K562 (cell line): ENCODE results near the gene HHLA2. TPM values are rescaled to one million over a fixed set of nuclear protein-coding genes. Genes with fewer than 3 reads are reported as not detected.

Source experiments
- ATAC-seq: fragments of 200-7000 bp; cut with Tn5 transposase; 3 replicates; pipeline ENCODE4 v1.9.1; 2020; ENCODE audit warnings: moderate library complexity
- BruUV-seq: library from RNA; stranded (reverse); fragments of 400-500 nt; replicated peaks from 2 replicates; lab custom pipeline; 2021; lab: Mats Ljungman, UMichigan
- CTCF ChIA-PET: fragments of 300-600 bp; formaldehyde crosslinking; extraction: SDS; loops from one replicate; lab custom pipeline; 2021; ENCODE audit warnings: low intra/inter-chr PET ratio; lab: Yijun Ruan, JAX
- POLR2A ChIA-PET: fragments of 300-600, 350-650 bp; sonication (Branson Sonifier 250); formaldehyde crosslinking; extraction: SDS; loops from one replicate; lab custom pipeline; 2021; ENCODE audit warnings: antibody characterized with exemption, inconsistent platforms; lab: Yijun Ruan, JAX
- DNase-seq, 4 experiments: peaks; one replicate each; pipeline versions ENCODE4 v3.0.0 to v3.0.0-alpha.2; 2011 to 2018; ENCODE audit warnings: low spot score in 3 of 4, mixed read lengths in 3 of 4; ENCODE audit errors: extremely low read depth in 1 of 4
- FAIRE-seq: peaks from 2 replicates; lab custom pipeline; 2011; peaks lifted over from hg19 to GRCh38; lab: Jason Lieb, UNC
- H2AFZ ChIP-seq: 2 replicates; pipeline ENCODE4 v1.6.0; 2011; ENCODE audit warnings: low read depth, low read length, control low read depth, inconsistent platforms
- H3K27ac ChIP-seq: fragments of 200-600 bp; 3 replicates; pipeline ENCODE4 v1.8.0; 2011; ENCODE audit warnings: low read depth, mild to moderate bottlenecking, control low read depth, inconsistent platforms, low read length, moderate library complexity, mixed read lengths; ENCODE audit errors: extremely low read depth
- H3K27me3 ChIP-seq, 2 experiments: fragments of 300-600 bp in 1 of 2; 2 replicates in 1 of 2; 3 replicates in 1 of 2; pipeline versions ENCODE4 v1.6.0 to v1.8.0; 2011; ENCODE audit warnings: inconsistent platforms in 2 of 2, low read length in 2 of 2, mild to moderate bottlenecking in 1 of 2, mixed read lengths in 1 of 2, moderate library complexity in 1 of 2; ENCODE audit not compliant: control insufficient read depth in 2 of 2, insufficient read depth in 2 of 2
- H3K36me3 ChIP-seq: fragments of 300-600 bp; 3 replicates; pipeline ENCODE4 v1.8.0; 2011; ENCODE audit warnings: mild to moderate bottlenecking, low read length, inconsistent platforms; ENCODE audit not compliant: control insufficient read depth, insufficient read depth
- H3K4me1 ChIP-seq, 2 experiments: fragments of 200-600 bp in 1 of 2; replicated peaks in 1 of 2; 2 replicates in 1 of 2; 3 replicates in 1 of 2; pipeline versions ENCODE4 v1.5.1 to v1.8.0; 2011; ENCODE audit warnings: inconsistent platforms in 2 of 2, low read length in 2 of 2, mild to moderate bottlenecking in 1 of 2, mixed read lengths in 1 of 2, moderate library complexity in 1 of 2; ENCODE audit not compliant: control insufficient read depth in 2 of 2, insufficient read depth in 2 of 2
- H3K4me2 ChIP-seq: 2 replicates; pipeline ENCODE4 v1.6.1; 2011; ENCODE audit warnings: low read length, control low read depth, inconsistent platforms, mixed read lengths; ENCODE audit not compliant: insufficient read depth
- H3K4me3 ChIP-seq: fragments of 200-600 bp; sonication (generic), shearing (Covaris generic); 2 replicates; pipeline ENCODE4 v1.5.1; 2016; ENCODE audit warnings: control low read depth, inconsistent platforms
- H3K79me2 ChIP-seq: fragments of 200-600 bp; 3 replicates; pipeline ENCODE4 v1.8.0; 2011; ENCODE audit warnings: low read length, inconsistent platforms; ENCODE audit not compliant: control insufficient read depth, insufficient read depth
- H3K9ac ChIP-seq, 2 experiments: 2 replicates each; pipeline versions ENCODE4 v1.6.0 to v1.6.1; 2011; ENCODE audit warnings: low read depth in 2 of 2, low read length in 2 of 2, control low read depth in 1 of 2, inconsistent platforms in 1 of 2, mild to moderate bottlenecking in 1 of 2, mixed read lengths in 1 of 2; ENCODE audit not compliant: insufficient read depth in 1 of 2
- H3K9me1 ChIP-seq: one replicate; pipeline ENCODE4 v1.6.0; 2011; ENCODE audit warnings: inconsistent platforms, mild to moderate bottlenecking, low read length, moderate library complexity; ENCODE audit not compliant: control insufficient read depth, insufficient read depth
- H3K9me3 ChIP-seq: replicated peaks from 2 replicates; pipeline ENCODE4 v1.5.1; 2011; ENCODE audit warnings: low read depth, low read length, inconsistent platforms; ENCODE audit not compliant: control insufficient read depth, insufficient read depth
- H4K20me1 ChIP-seq: replicated peaks from 2 replicates; pipeline ENCODE4 v1.6.1; 2011; ENCODE audit warnings: low read length, inconsistent platforms, mixed read lengths; ENCODE audit not compliant: control insufficient read depth, insufficient read depth
- CEBPG ChIP-seq, 3 experiments: fragments of 200-800 bp in 1 of 3; sonication (Bioruptor generic) in 1 of 3; sonication (generic) in 1 of 3; formaldehyde crosslinking in 1 of 3; IDR thresholded peaks in 2 of 3; conservative IDR thresholded peaks in 1 of 3; 2 replicates each; pipeline versions ENCODE4 v1.6.1 to v1.8.0; 2016 to 2022; ENCODE audit warnings: missing compliant biosample characterization in 2 of 3, missing genetic modification characterization in 2 of 3, mild to moderate bottlenecking in 1 of 3, missing genetic modification reagents in 1 of 3
- CHAMP1 ChIP-seq: fragments of 450-650 bp; IDR thresholded peaks from 2 replicates; pipeline ENCODE4 v1.6.1; 2016; ENCODE audit warnings: mild to moderate bottlenecking
- CUX1 ChIP-seq: fragments of 200-800 bp; sonication (Bioruptor generic); IDR thresholded peaks from 2 replicates; pipeline ENCODE4 v1.6.1; 2016; ENCODE audit warnings: missing genetic modification characterization, missing compliant biosample characterization
- DLX4 ChIP-seq: fragments of 250-450 bp; sonication (Bioruptor Pico); IDR thresholded peaks from 2 replicates; pipeline ENCODE4 v1.6.1; 2021; ENCODE audit warnings: mild to moderate bottlenecking
- HOXB6 ChIP-seq: fragments of 250-450 bp; sonication (Bioruptor Pico); IDR thresholded peaks from 2 replicates; pipeline ENCODE4 v1.5.1; 2022; ENCODE audit warnings: mild to moderate bottlenecking, borderline replicate concordance
- WGBS: fragments of 100-300 bp; shearing (Covaris generic); methylation state at CpG from one replicate; pipeline ENCODE4 v1.1.6; 2016; ENCODE audit warnings: low coverage, mixed read lengths; ENCODE audit not compliant: insufficient coverage; ENCODE audit errors: missing lambda C conversion rate; 5-methylcytosine and 5-hydroxymethylcytosine counted together
- in situ Hi-C: fragments of 300-500 bp; cut with MboI; formaldehyde crosslinking; loops from 4 replicates; pipeline ENCODE4 v1.15.0; 2018; ENCODE audit warnings: inconsistent platforms, mixed read lengths
- intact Hi-C: fragments of 100-400 bp; cut with micrococcal nuclease; formaldehyde crosslinking; loops from 2 replicates; pipeline ENCODE4 v1.14.2; 2022
- polyA plus RNA-seq, 8 experiments: library from polyadenylated mRNA; depleted of rRNA in 4 of 8; stranded (reverse) in 5 of 8; unstranded in 3 of 8; fragments of >200 nt; fragmentation: Nextera tagmentation in 2 of 8; fragmentation: Illumina TruSeq in 1 of 8; extraction: Ambion mirVana in 2 of 8; extraction: Trizol in 1 of 8; gene quantifications; 2 replicates each; pipeline versions ENCODE4 v1.2.1 to v1.2.3, GENCODE V29; 2011 to 2014; ENCODE audit warnings: inconsistent platforms in 1 of 8, missing spikeins in 1 of 8
- total RNA-seq, 7 experiments: library from RNA; depleted of rRNA in 6 of 7; stranded (reverse); fragments of >200 nt in 6 of 7; fragmentation: Illumina TruSeq in 2 of 7; extraction: Trizol in 2 of 7; gene quantifications; 2 replicates each; pipeline versions ENCODE4 v1.2.1 to v1.2.3, GENCODE V29; 2011 to 2021; ENCODE audit warnings: low replicate concordance in 1 of 7

HHLA2 gene
- total and polyA plus RNA-seq, 9 of the 15 experiments (the other 6 are each of a cell fraction or from before 2014, with no cell fraction given): 0.04 TPM; not detected in 7

GRCh38 chr3:108302570-108302969, 6.2 kb downstream of the HHLA2 start:
- no TSS peak for BruUV-seq
- H3K9ac ChIP-seq: no peak overlapping the region
- intact Hi-C loops: no loop called here
- no peaks in the 10 kb centered on the region for H3K9me1 ChIP-seq
- POLR2A ChIA-PET: no interaction called here
- CTCF ChIA-PET: interaction anchor here (0.6 kb wide), 1 partner anchor 460 kb away, joined by 3 read pairs; no protein-coding TSS in a partner anchor
- no peaks in the 10 kb centered on the region for H3K79me2 ChIP-seq
- in situ Hi-C loops: no loop called here
- H3K36me3 ChIP-seq: no peaks in the 10 kb centered on the region
- H3K27ac ChIP-seq: no peak overlapping the region
- TF ChIP-seq CEBPG (CRISPR knock-in tag; IDR thresholded peaks at IDR 0.05) (no peak), CEBPG (tag; conservative IDR thresholded peaks at IDR 0.05 in 1 of 2, IDR thresholded peaks at IDR 0.05 in 1 of 2) (peak; percentile 50 to 63), HOXB6 (CRISPR knock-in tag) (no peak)
- H3K27me3 ChIP-seq: no peaks in the 10 kb centered on the region; a peak in 1 of 5 replicates
- no peak overlapping the region for H3K4me2 ChIP-seq
- 0% methylated on average over 4 of the region's 4 CpGs for WGBS
- no peak for FAIRE-seq
- ATAC-seq: no peak
- no peaks in the 10 kb centered on the region for H4K20me1 ChIP-seq
- no peaks in the 10 kb centered on the region for H3K4me1 ChIP-seq
- no peaks in the 10 kb centered on the region for H3K9me3 ChIP-seq
- H3K4me3 ChIP-seq: no peak overlapping the region
- H2AFZ ChIP-seq: no peak overlapping the region
- DNase-seq: no peak

DNA sequence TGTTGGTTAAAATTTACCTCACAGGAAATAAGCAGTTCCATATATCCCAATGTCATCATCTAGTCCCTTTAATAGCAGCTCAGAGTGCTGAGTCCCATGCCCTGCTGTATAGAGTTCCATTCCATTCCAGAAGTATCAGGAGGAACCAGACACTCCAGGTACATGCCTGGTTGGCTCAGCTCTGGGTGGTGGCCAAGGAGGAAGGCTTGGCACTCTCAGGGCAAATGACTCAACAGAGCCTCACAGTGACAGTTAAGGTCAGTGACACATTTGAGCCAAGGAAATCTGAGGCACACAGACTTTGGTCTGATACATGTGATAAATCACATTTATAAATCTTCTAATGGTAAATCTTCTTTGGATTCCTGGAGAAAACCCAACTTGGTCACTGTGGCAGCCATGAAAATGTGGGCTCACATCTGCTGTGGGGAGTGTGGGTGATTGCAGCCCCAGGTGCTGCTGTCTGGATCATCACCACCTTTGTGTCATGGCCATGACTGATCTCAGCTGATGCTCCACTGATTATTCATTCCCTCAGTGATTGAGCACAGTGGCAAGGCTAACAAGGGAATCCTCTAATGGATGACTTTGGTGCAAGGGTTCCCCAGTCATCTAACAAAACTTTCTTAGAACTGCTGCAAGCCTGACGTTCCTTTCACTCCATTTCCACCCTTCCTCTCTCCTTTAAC, 9.3 kb downstream of the HHLA2 start:
- no peak for FAIRE-seq
- Histone ChIP-seq H3K4me2 (no peak overlapping the region), H4K20me1 (no peaks in the 10 kb centered on the region), H3K27ac (no peak overlapping the region), H2AFZ (no peak overlapping the region), H3K4me3 (no peak overlapping the region), H3K9ac (no peak overlapping the region), H3K9me3 (no peaks in the 10 kb centered on the region), H3K36me3 (no peaks in the 10 kb centered on the region), H3K9me1 (no peaks in the 10 kb centered on the region), H3K4me1 (no peaks in the 10 kb centered on the region), H3K27me3 (no peaks in the 10 kb centered on the region), H3K79me2 (no peaks in the 10 kb centered on the region)
- ChIA-PET POLR2A (no interaction called here), CTCF (no interaction called here)
- DNase-seq: no peak
- intact Hi-C loops: no loop called here
- no TSS peak for BruUV-seq
- WGBS: 0% methylated on average over 1 of the region's 1 CpG
- no peak for ATAC-seq
- in situ Hi-C loops: no loop called here
- TF ChIP-seq CHAMP1 (no peak), CUX1 (no peak), DLX4 (CRISPR knock-in tag) (no peak)
